Progenitor cell of endocrine pancreas (in vitro differentiated cells): ENCODE data around the gene BTBD9. TPM values are rescaled to one million over a fixed set of nuclear protein-coding genes. Genes with fewer than 3 reads are reported as not detected.

Source experiments
- DNase-seq: peaks from one replicate; pipeline ENCODE4 v3.0.0; 2021; ENCODE audit warnings: low spot score; ENCODE audit not compliant: unreplicated experiment
- H3K27ac Mint-ChIP-seq: 2 replicates; pipeline ENCODE4 v1.8.0; 2021; ENCODE audit warnings: mild to moderate bottlenecking, moderate library complexity, mixed read lengths
- H3K27me3 Mint-ChIP-seq: 2 replicates; pipeline ENCODE4 v1.8.0; 2021; ENCODE audit warnings: mixed read lengths
- H3K36me3 Mint-ChIP-seq: 2 replicates; pipeline ENCODE4 v1.8.0; 2022; ENCODE audit warnings: mixed read lengths; ENCODE audit not compliant: insufficient read depth
- H3K4me1 Mint-ChIP-seq: 2 replicates; pipeline ENCODE4 v1.8.0; 2021; ENCODE audit warnings: low read depth, mixed read lengths
- H3K4me3 Mint-ChIP-seq: 2 replicates; pipeline ENCODE4 v1.8.0; 2021; ENCODE audit warnings: low read depth, mild to moderate bottlenecking, moderate library complexity, mixed read lengths
- H3K9me3 Mint-ChIP-seq: 2 replicates; pipeline ENCODE4 v1.8.0; 2021; ENCODE audit warnings: low read depth, mixed read lengths
- total RNA-seq: library from RNA; stranded (reverse); gene quantifications from 2 replicates; pipeline ENCODE4 v1.2.1, GENCODE V29; 2021
- TF ChIP-seq, protein P1 (sequence below): fragments of 200-600 bp; sonication (generic); IDR thresholded peaks from one replicate; pipeline ENCODE4 v1.5.0; 2021; ENCODE audit warnings: antibody characterized with exemption, mild to moderate bottlenecking; ENCODE audit not compliant: unreplicated experiment

BTBD9 gene
- total RNA-seq, 1 donor from 2014 or later: 25.9 TPM

DNA sequence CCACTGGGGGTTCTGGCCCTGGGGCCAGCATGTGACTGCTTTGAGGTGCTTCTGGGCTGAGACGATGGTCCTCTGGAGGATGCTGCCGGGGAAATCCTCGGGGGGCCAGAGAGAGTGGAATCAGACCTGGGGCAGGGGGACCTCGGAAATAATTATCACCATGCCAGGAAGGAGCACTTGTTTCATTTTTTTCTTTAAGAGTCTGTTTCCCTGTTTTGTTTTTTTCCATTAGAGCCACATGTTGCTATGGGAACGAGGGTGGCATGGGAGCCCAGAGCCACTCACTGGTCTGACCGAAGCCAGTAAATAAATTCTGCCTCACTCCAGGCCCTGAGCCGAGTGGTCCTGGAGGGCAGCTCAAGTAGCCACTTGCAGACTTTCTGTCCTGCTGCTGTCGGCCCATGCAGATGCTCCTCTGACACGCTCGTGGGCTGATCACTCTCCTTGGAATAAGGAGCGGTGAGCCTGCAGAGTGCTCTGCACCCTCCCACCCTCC lies 455.1 kb downstream of the BTBD9 start:
- no peak overlapping the region for H3K27ac Mint-ChIP-seq
- no peak for DNase-seq
- no peaks in the 10 kb centered on the region for H3K9me3 Mint-ChIP-seq
- peaks cover 1% of the 10 kb centered on the region for H3K36me3 Mint-ChIP-seq
- H3K4me1 Mint-ChIP-seq: peaks cover 7% of the 10 kb centered on the region
- no peak overlapping the region for H3K4me3 Mint-ChIP-seq
- peaks cover 21% of the 10 kb centered on the region for H3K27me3 Mint-ChIP-seq
- TF ChIP-seq, protein P1, sequence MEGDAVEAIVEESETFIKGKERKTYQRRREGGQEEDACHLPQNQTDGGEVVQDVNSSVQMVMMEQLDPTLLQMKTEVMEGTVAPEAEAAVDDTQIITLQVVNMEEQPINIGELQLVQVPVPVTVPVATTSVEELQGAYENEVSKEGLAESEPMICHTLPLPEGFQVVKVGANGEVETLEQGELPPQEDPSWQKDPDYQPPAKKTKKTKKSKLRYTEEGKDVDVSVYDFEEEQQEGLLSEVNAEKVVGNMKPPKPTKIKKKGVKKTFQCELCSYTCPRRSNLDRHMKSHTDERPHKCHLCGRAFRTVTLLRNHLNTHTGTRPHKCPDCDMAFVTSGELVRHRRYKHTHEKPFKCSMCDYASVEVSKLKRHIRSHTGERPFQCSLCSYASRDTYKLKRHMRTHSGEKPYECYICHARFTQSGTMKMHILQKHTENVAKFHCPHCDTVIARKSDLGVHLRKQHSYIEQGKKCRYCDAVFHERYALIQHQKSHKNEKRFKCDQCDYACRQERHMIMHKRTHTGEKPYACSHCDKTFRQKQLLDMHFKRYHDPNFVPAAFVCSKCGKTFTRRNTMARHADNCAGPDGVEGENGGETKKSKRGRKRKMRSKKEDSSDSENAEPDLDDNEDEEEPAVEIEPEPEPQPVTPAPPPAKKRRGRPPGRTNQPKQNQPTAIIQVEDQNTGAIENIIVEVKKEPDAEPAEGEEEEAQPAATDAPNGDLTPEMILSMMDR: no peak

- no peak for DNase-seq
- H3K27ac Mint-ChIP-seq: no peak overlapping the region
- no peak overlapping the region for H3K4me3 Mint-ChIP-seq
- H3K4me1 Mint-ChIP-seq: peaks cover 7% of the 10 kb centered on the region
- peaks cover 1% of the 10 kb centered on the region for H3K36me3 Mint-ChIP-seq
- TF ChIP-seq, protein P1: no peak
- H3K9me3 Mint-ChIP-seq: no peaks in the 10 kb centered on the region
- peaks cover 21% of the 10 kb centered on the region for H3K27me3 Mint-ChIP-seq
Observed at GRCh38 chr6:38183856-38184584, 455.7 kb downstream of the BTBD9 start.

- peaks cover 13% of the 10 kb centered on the region for H3K4me1 Mint-ChIP-seq
- H3K36me3 Mint-ChIP-seq: no peaks in the 10 kb centered on the region
- TF ChIP-seq, protein P1: no peak
- H3K9me3 Mint-ChIP-seq: no peaks in the 10 kb centered on the region
- H3K27me3 Mint-ChIP-seq: peaks cover 13% of the 10 kb centered on the region
- no peak for DNase-seq
- no peak overlapping the region for H3K4me3 Mint-ChIP-seq
- no peak overlapping the region for H3K27ac Mint-ChIP-seq
Observed at GRCh38 chr6:38182426-38182825, 457.3 kb downstream of the BTBD9 start.

DNA sequence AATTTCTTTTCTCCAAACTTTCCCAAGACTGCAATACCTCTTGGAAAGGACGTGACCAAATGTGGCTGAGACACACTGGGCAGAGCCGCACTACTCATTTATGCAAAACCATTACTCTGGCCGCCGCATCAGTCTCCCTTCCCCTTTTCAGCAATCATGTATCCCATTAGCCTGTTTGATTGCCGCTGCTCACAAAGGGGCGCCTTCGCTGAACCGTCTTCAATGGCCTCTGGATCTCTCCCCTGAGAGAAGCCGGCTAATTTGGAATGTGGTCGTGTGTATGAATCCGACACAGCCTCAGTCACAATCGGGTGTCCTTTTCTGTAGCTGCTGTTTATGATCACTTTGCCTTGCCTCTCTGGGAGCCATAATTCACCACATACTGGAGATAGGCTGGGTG lies 459.1 kb downstream of the BTBD9 start:
- no peak overlapping the region for H3K4me3 Mint-ChIP-seq
- H3K27me3 Mint-ChIP-seq: peaks cover 5% of the 10 kb centered on the region
- H3K27ac Mint-ChIP-seq: no peak overlapping the region

GRCh38 chr6:38179794-38180430 lies 459.8 kb downstream of the BTBD9 start:
- TF ChIP-seq, protein P1: no peak

More for the DNA sequence above, 459.1 kb downstream of the BTBD9 start:
- no peaks in the 10 kb centered on the region for H3K9me3 Mint-ChIP-seq
- no peaks in the 10 kb centered on the region for H3K36me3 Mint-ChIP-seq
- peaks cover 23% of the 10 kb centered on the region for H3K4me1 Mint-ChIP-seq
- TF ChIP-seq, protein P1: no peak
- DNase-seq: no peak

More at GRCh38 chr6:38179794-38180430, 459.8 kb downstream of the BTBD9 start:
- no peak for DNase-seq
- Mint-ChIP-seq H3K36me3 (peaks cover 2% of the 10 kb centered on the region), H3K4me1 (peaks cover 23% of the 10 kb centered on the region), H3K4me3 (no peak overlapping the region), H3K27me3 (peaks cover 4% of the 10 kb centered on the region), H3K9me3 (no peaks in the 10 kb centered on the region), H3K27ac (no peak overlapping the region)
